ENCODE results near the gene TMEM185A.
"Not testable (repeated sequence)": the region's sequence is repeated elsewhere in the genome, so short reads cannot be mapped to it uniquely, and the experiment has no call there.

Gene TMEM185A

DNA sequence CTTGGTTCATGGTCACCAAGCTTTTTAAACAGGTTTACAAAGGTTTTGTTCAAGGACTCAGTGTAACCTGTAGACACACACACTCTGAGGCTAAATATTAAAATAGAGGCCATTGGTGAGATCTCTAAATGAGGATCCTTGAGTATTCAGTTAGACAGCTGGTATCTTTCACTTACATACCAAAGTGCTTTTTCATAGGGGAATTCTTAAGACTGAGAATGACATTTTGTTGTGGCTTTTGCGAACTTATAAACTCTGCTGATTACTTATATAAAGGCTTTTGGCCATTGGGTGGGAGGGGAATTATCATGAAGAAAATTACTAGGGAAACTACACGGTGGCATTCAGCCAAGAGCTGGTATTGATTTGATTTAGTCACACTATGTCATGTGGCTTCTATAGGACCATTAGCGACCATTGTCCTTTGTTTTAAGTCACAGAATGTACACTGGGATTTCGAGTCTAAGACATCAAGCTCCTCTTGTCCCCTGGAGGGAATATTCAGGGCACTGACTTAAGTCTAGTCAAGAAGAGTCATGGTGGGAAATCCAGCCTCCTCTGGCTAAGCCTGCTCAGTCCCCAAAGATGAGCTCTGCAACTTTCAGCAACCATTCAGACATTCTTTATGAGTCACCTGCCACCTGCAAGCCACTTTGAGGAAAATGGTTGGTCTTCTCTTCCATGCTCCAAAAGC is 80.2 kb downstream of the TMEM185A start:
- not testable (repeated sequence) for DNase-seq (ENCODE audit: low spot score)

DNA sequence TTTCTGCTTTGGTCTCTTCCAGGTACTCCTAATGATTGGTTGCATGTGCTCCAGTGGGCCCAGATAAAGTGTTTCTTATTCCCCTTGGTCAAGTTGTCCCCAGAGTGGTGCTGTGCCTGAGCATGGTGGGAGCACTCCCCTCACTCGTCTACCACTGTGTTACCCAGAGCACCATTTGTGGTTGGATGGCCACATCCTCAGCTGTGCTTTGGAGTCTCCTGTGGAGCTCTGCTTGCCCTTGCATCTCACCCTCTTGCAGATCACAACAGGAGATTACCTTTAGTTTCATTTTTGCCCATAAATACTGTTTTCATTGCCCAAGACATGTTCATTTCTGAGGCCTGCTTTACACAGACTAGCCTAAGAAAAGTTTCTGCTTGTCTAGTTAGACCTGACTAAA is 81.1 kb downstream of the TMEM185A start:
- not testable (repeated sequence) for DNase-seq (ENCODE audit: low spot score)

DNA sequence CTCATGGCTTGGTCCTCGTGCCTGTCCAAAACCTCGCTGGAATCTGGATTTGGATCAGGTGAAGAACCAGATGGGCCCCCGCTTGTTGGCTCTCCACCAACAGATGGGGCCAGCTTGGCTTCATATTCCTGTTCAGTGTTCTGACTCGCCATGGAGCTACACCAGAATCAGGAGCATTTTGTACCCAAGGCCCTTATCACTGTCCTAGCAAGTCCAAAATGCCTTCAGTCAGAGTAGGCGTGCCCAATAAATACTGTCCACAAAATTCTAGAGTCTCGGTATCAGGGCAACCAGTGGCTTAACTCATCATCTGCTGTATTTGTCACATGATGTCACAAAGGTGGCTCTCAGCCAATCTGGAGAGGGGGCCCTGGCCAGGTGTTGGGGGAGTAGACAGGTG is 81.9 kb downstream of the TMEM185A start, which contains the start of gene HSFX3:
TSS of gene HSFX3 (minus strand) at position 224 of the 400 bp plus-strand sequence. CDS start at position 152, 72 bp downstream.
- DNase-seq (ENCODE audit: low spot score): not testable (repeated sequence)

DNA sequence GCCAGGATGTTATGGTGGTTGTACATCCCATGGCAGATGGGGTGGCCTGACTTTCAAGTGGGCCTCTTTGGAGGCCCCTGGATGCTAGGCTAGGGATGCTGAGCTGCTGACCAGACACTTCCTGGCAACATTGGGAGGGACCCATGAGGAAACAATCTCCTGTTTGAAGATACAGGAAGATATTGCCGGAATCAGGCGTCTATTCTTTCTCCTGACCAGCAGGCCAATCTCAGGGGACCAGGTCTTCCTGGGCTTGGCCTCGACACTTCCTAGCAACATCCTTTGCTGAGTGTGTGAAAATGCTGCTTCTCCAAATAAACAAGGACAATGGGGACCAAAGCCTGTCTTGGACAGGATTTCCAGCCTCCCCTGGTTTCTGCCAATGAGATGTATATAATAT is 83.8 kb downstream of the TMEM185A start:
- not testable (repeated sequence) for DNase-seq (ENCODE audit: low spot score)

DNA sequence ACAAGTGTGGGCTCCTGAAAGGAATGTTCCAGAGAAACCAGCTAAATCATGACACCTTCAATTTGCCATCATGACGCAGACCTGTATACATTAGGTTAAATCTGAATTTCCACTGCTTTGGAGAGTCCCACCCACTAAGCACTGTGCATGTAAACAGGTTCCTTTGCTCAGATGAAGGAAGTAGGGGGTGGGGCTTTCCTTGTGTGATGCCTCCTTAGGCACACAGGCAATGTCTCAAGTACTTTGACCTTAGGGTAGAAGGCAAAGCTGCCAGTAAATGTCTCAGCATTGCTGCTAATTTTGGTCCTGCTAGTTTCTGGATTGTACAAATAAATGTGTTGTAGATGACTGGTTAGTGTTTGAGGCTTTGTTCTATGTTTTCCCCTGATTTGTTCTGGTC is 84.6 kb downstream of the TMEM185A start:
- DNase-seq (ENCODE audit: low spot score): not testable (repeated sequence)
